ENCODE data around the gene PIGU. TPM values are rescaled to one million over a fixed set of nuclear protein-coding genes. Genes with fewer than 3 reads are reported as not detected.

Gene PIGU
- total and polyA plus RNA-seq, 9 of the 15 experiments (the other 6 are each of a cell fraction or from before 2014, with no cell fraction given), result 6.5 to 100 (median 28.1) TPM

DNA sequence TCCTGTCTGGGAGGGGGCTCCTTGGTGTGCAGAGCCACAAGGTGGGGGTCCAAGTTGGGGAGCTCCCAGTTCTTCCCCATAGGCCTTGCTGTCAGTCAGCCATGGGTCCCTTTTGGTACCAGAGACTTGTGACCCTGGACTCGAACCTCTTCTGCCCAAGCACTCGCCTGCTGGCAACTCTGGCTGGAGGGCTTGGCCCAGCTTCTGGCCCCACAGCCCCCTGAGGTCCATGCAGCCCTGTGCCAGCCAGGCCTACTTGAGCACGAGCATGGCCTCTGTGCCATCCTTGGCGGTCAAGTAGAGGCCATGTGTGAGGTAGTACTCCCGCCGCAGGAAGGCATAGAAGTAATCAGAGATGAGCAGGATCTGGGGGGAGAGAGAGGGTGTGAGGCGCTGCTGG is 116.3 kb downstream of the PIGU start:
- H3K79me2 ChIP-seq (ENCODE audit: control insufficient read depth, insufficient read depth, low read length), result no peaks in the 10 kb centered on the region
- H4K20me1 ChIP-seq (replicated peaks; ENCODE audit: control insufficient read depth, insufficient read depth, low read length), result no peaks in the 10 kb centered on the region
- BruUV-seq (replicated peaks), result no TSS peak
- H3K4me2 ChIP-seq (ENCODE audit: insufficient read depth, low read length), result no peak overlapping the region
- no peak overlapping the region for H3K4me3 ChIP-seq
- WGBS (ENCODE audit: insufficient coverage, low coverage, missing lambda C conversion rate), result 95% methylated on average over 7 of the region's 7 CpGs
- H3K9me3 ChIP-seq (replicated peaks; ENCODE audit: control insufficient read depth, insufficient read depth, low read depth, low read length), result no peaks in the 10 kb centered on the region
- H3K9me1 ChIP-seq (ENCODE audit: control insufficient read depth, insufficient read depth, low read length), result no peaks in the 10 kb centered on the region
- H3K27ac ChIP-seq (ENCODE audit: extremely low read depth, low read depth, low read length), result no peak overlapping the region
- CTCF ChIA-PET (ENCODE audit: low intra/inter-chr PET ratio), result no interaction called here
- DNase-seq (ENCODE audit: extremely low read depth in 1 of 4, low spot score in 3 of 4) (no peak), ATAC-seq (no peak), FAIRE-seq (no peak)
- POLR2A ChIA-PET, result no interaction called here
- intact Hi-C loops (cut with micrococcal nuclease), result no loop called here
- no peak overlapping the region; a peak in 1 of 4 replicates for H3K9ac ChIP-seq (ENCODE audit: insufficient read depth in 1 of 2, low read depth in 2 of 2, low read length in 2 of 2)
- in situ Hi-C loops (cut with MboI), result no loop called here
- no peak overlapping the region for H2AFZ ChIP-seq (ENCODE audit: low read depth, low read length)
- TF ChIP-seq BCL6 (CRISPR knock-in tag; IDR thresholded peaks at IDR 0.05) (no peak), ZNF668 (CRISPR knock-in tag; IDR thresholded peaks at IDR 0.05) (no peak), TCF3 (CRISPR knock-in tag; IDR thresholded peaks at IDR 0.05) (no peak), E2F3 (CRISPR knock-in tag; IDR thresholded peaks at IDR 0.05) (no peak), HNRNPL (IDR thresholded peaks at IDR 0.05; ENCODE audit: low read depth, low read length) (no peak), RBM34 (IDR thresholded peaks at IDR 0.05; ENCODE audit: borderline replicate concordance, insufficient read depth, low read length) (no peak), SIX5 (IDR thresholded peaks at IDR 0.05; ENCODE audit: borderline replicate concordance in 1 of 2, insufficient read depth in 1 of 2, low read depth in 1 of 2, low read length in 2 of 2) (no peak), ZNF511 (CRISPR knock-in tag; IDR thresholded peaks at IDR 0.05) (no peak), NR2C2 (CRISPR knock-in tag; IDR thresholded peaks at IDR 0.05) (no peak), NR2C2 (tag; IDR thresholded peaks at IDR 0.05) (no peak), ZNF785 (CRISPR knock-in tag; IDR thresholded peaks at IDR 0.05) (no peak), ZNF280A (IDR thresholded peaks at IDR 0.05; ENCODE audit: low read depth, partially characterized antibody) (no peak), YY1 (IDR thresholded peaks at IDR 0.05; ENCODE audit: borderline replicate concordance in 1 of 3, control insufficient read depth in 1 of 3, extremely low read depth in 1 of 3, insufficient read depth in 3 of 3, insufficient read length in 1 of 3, insufficient replicate concordance in 2 of 3, low read depth in 1 of 3, low read length in 2 of 3) (no peak)
- TF ChIP-seq, protein P1, sequence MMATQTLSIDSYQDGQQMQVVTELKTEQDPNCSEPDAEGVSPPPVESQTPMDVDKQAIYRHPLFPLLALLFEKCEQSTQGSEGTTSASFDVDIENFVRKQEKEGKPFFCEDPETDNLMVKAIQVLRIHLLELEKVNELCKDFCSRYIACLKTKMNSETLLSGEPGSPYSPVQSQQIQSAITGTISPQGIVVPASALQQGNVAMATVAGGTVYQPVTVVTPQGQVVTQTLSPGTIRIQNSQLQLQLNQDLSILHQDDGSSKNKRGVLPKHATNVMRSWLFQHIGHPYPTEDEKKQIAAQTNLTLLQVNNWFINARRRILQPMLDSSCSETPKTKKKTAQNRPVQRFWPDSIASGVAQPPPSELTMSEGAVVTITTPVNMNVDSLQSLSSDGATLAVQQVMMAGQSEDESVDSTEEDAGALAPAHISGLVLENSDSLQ (IDR thresholded peaks at IDR 0.05), result no peak
- peaks cover 11% of the 10 kb centered on the region; the same call in 1 of the 3 replicates for H3K36me3 ChIP-seq (ENCODE audit: control insufficient read depth, insufficient read depth, low read length)
- H3K4me1 ChIP-seq (replicated peaks in 1 of 2; ENCODE audit: control insufficient read depth in 2 of 2, insufficient read depth in 2 of 2, low read length in 2 of 2), result peaks cover 0 to 19% of the 10 kb centered on the region in 2 experiments; a peak in 2 of 5 replicates
- H3K27me3 ChIP-seq (ENCODE audit: control insufficient read depth in 2 of 2, insufficient read depth in 2 of 2, low read length in 2 of 2), result no peaks in the 10 kb centered on the region

Measured in K562 (cell line).